ENCODE data around the gene HCST. TPM values are rescaled to one million over a fixed set of nuclear protein-coding genes. Genes with fewer than 3 reads are reported as not detected.

HCST gene
- total RNA-seq, 1 experiment from 2014 or later, result not detected

GRCh38 chr19:35937345-35938281 is 35.3 kb downstream of the HCST start:
- DNase-seq (ENCODE audit: low spot score), result no peak

- DNase-seq (ENCODE audit: low spot score), result no peak
These were observed 36.2 kb downstream of the HCST start for GRCh38 chr19:35938282-35939224.

GRCh38 chr19:35939307-35940077 is 37.2 kb downstream of the HCST start:
- DNase-seq (ENCODE audit: low spot score), result no peak

- no peak for DNase-seq (ENCODE audit: low spot score)
These were observed 37.9 kb downstream of the HCST start for GRCh38 chr19:35940078-35940775.

GRCh38 chr19:35940839-35941238 is 38.5 kb downstream of the HCST start:
- no peak for DNase-seq (ENCODE audit: low spot score)

GRCh38 chr19:35942235-35942634 is 39.9 kb downstream of the HCST start:
- DNase-seq (ENCODE audit: low spot score), result no peak

- DNase-seq (ENCODE audit: low spot score), result no peak
These were observed 41.3 kb downstream of the HCST start for GRCh38 chr19:35943321-35944301.

GRCh38 chr19:35944556-35944955 is 42.2 kb downstream of the HCST start:
- no peak for DNase-seq (ENCODE audit: low spot score)

GRCh38 chr19:35945121-35945790 is 42.9 kb downstream of the HCST start:
- no peak for DNase-seq (ENCODE audit: low spot score)

GRCh38 chr19:35946203-35946602 is 43.9 kb downstream of the HCST start:
- DNase-seq (ENCODE audit: low spot score), result no peak

GRCh38 chr19:35949131-35949530 is 46.8 kb downstream of the HCST start:
- no peak for DNase-seq (ENCODE audit: low spot score)

Other genes starting within 250 kb of the HCST start
- gene UPK1A, start 236.0 kb upstream of the HCST start, total RNA-seq (2014; rRNA removed; shearing (Covaris generic)), result 0.17 TPM in 1 of 2 replicates, not detected in the other
- gene ZBTB32, start 198.0 kb upstream of the HCST start, total RNA-seq (2014; rRNA removed; shearing (Covaris generic)), result not detected in 2 replicates
- gene KMT2B, start 184.5 kb upstream of the HCST start, total RNA-seq (2014; rRNA removed; shearing (Covaris generic)), result 8.0 and 9.6 TPM in 2 replicates
- gene IGFLR1, start 160.1 kb upstream of the HCST start, total RNA-seq (2014; rRNA removed; shearing (Covaris generic)), result 5.3 and 22.0 TPM in 2 replicates
- gene U2AF1L4, start 157.1 kb upstream of the HCST start, total RNA-seq (2014; rRNA removed; shearing (Covaris generic)), result 6.9 and 18.0 TPM in 2 replicates
- 37.1 and 40.9 TPM in 2 replicates for gene PSENEN, start 156.9 kb upstream of the HCST start, total RNA-seq (2014; rRNA removed; shearing (Covaris generic))
- gene LIN37, start 154.0 kb upstream of the HCST start, total RNA-seq (2014; rRNA removed; shearing (Covaris generic)), result 13.8 and 16.4 TPM in 2 replicates
- 0.07 and 0.72 TPM in 2 replicates for gene HSPB6, start 145.5 kb upstream of the HCST start, total RNA-seq (2014; rRNA removed; shearing (Covaris generic))
- 5.7 and 7.0 TPM in 2 replicates for gene PROSER3, start 144.4 kb upstream of the HCST start, total RNA-seq (2014; rRNA removed; shearing (Covaris generic))
- 2.8 and 7.8 TPM in 2 replicates for gene ARHGAP33, start 127.0 kb upstream of the HCST start, total RNA-seq (2014; rRNA removed; shearing (Covaris generic))
- gene PRODH2, start 89.7 kb upstream of the HCST start, total RNA-seq (2014; rRNA removed; shearing (Covaris generic)), result not detected in 2 replicates
- not detected in 2 replicates for gene NPHS1, start 50.0 kb upstream of the HCST start, total RNA-seq (2014; rRNA removed; shearing (Covaris generic))
- 0.62 and 0.83 TPM in 2 replicates for gene KIRREL2, start 45.6 kb upstream of the HCST start, total RNA-seq (2014; rRNA removed; shearing (Covaris generic))
- 39.8 and 52.5 TPM in 2 replicates for gene APLP1, start 34.0 kb upstream of the HCST start, total RNA-seq (2014; rRNA removed; shearing (Covaris generic))
- 1.7 and 2.3 TPM in 2 replicates for gene NFKBID, start 2.0 kb upstream of the HCST start, total RNA-seq (2014; rRNA removed; shearing (Covaris generic))
- not detected in 2 replicates for gene TYROBP, start 5.8 kb downstream of the HCST start, total RNA-seq (2014; rRNA removed; shearing (Covaris generic))
- 4.6 and 8.2 TPM in 2 replicates for gene LRFN3, start 33.8 kb downstream of the HCST start, total RNA-seq (2014; rRNA removed; shearing (Covaris generic))
- 20.4 and 24.6 TPM in 2 replicates for gene SDHAF1, start 92.7 kb downstream of the HCST start, total RNA-seq (2014; rRNA removed; shearing (Covaris generic))
- gene SYNE4, start 106.3 kb downstream of the HCST start, total RNA-seq (2014; rRNA removed; shearing (Covaris generic)), result 0.12 and 0.29 TPM in 2 replicates
- 38.3 and 43.4 TPM in 2 replicates for gene ALKBH6, start 111.7 kb downstream of the HCST start, total RNA-seq (2014; rRNA removed; shearing (Covaris generic))
- gene CLIP3, start 130.3 kb downstream of the HCST start, total RNA-seq (2014; rRNA removed; shearing (Covaris generic)), result 5.7 and 6.7 TPM in 2 replicates
- gene THAP8, start 151.8 kb downstream of the HCST start, total RNA-seq (2014; rRNA removed; shearing (Covaris generic)), result 7.3 and 13.6 TPM in 2 replicates
- gene WDR62, start 152.4 kb downstream of the HCST start, total RNA-seq (2014; rRNA removed; shearing (Covaris generic)), result 19.5 and 24.5 TPM in 2 replicates
- not detected in 2 replicates for gene OVOL3, start 208.6 kb downstream of the HCST start, total RNA-seq (2014; rRNA removed; shearing (Covaris generic))
- 64.9 and 132 TPM in 2 replicates for gene POLR2I, start 212.3 kb downstream of the HCST start, total RNA-seq (2014; rRNA removed; shearing (Covaris generic))
- gene TBCB, start 212.9 kb downstream of the HCST start, total RNA-seq (2014; rRNA removed; shearing (Covaris generic)), result 334 and 417 TPM in 2 replicates
- gene CAPNS1, start 237.5 kb downstream of the HCST start, total RNA-seq (2014; rRNA removed; shearing (Covaris generic)), result 416 and 483 TPM in 2 replicates
- gene COX7A1, start 249.9 kb downstream of the HCST start, total RNA-seq (2014; rRNA removed; shearing (Covaris generic)), result not detected in 2 replicates